ENCODE results near the gene DUSP14. TPM values are rescaled to one million over a fixed set of nuclear protein-coding genes. Genes with fewer than 3 reads are reported as not detected.

Gene DUSP14
- polyA plus RNA-seq, 4 donors, result 1.6 to 4.8 (median 3.2) TPM

DNA sequence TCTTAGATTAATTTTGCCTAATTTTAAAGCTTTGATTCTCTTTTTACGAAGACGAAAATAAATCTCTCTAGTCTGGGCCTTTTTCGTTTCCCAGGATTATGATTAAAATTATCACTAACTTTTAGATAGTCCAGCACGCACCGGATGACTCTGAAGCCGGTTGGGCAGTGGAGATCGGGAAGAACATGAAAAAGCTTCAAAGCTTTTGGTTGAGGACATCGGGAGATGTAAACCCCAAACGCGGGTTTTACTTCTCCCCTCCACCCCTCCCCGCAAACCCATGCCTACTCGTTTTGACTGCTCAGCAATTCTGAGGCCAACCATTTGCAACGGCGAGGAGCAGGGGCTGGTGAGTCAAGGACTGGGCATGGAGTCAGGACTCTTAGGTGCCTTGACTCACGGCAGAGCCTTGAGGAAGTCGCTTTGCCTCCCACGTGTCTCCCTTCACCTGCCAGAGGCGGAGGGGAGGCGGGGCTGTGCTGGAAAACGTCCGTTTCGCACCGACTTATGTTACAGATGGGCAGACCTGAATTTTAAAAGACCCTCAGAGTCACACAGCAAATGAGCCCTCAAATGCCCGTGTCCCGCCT lies 989 bp upstream of the DUSP14 start:
- Histone ChIP-seq H3K9me3 (ENCODE audit: control insufficient read depth in 2 of 2, insufficient read depth in 1 of 2, low read depth in 1 of 2, low read length in 1 of 2) (no peaks in the 10 kb centered on the region), H3K4me3 (ENCODE audit: low read depth in 1 of 3, low read length in 3 of 3) (peak overlapping the region; percentile 48 to 85 (median 57)), H3K4me1 (ENCODE audit: control insufficient read depth in 3 of 3, insufficient read depth in 2 of 3, low read depth in 1 of 3, low read length in 2 of 3) (peaks cover 0 to 21% (median 3%) of the 10 kb centered on the region in 3 donors), H3K36me3 (ENCODE audit: control insufficient read depth in 3 of 3, insufficient read depth in 2 of 3, low read depth in 1 of 3, low read length in 3 of 3) (no peaks in the 10 kb centered on the region), H3K27me3 (ENCODE audit: control insufficient read depth in 3 of 3, insufficient read depth in 3 of 3, low read length in 3 of 3) (no peaks in the 10 kb centered on the region), H3K27ac (ENCODE audit: low read depth in 1 of 3, low read length in 2 of 3) (peak overlapping the region in 2 of 3 donors; percentile 67 to 87)
- WGBS, 3 donors, result 0 to 2% (median 1%) methylated on average over 25 of the region's 25 CpGs
- FAIRE-seq, result no peak
- DNase-seq, result peak; percentile 85 to 90

DNA sequence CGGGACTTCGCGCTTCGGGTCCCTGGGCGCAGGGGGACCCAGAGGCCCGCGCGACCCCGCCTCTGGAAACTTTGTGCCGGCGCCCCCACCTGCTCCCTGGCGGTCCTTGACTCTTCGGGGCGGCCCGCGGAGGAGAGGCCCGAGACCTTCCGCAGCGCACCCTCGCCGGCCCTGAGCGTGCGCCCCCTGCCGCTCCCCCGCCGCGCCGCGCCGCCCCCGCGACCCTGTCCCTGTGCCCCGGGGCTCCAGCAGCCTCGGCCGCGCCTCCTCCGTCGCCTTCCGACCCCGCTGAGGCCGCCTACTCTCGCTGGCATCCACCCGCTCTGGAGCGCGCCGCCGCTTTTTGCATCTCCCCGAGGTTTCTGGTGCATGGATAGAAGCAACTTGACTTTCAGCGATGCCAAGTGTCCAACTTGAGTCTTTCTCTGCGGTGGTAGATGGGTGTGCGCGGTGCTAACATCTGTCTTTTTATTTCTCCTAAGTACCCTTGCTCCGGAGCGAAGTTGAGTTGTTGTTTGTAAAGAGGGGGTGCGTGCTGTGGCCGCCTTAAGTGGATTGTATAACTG lies 414 bp downstream of the DUSP14 start:
- Histone ChIP-seq H3K9me3 (ENCODE audit: control insufficient read depth in 2 of 2, insufficient read depth in 1 of 2, low read depth in 1 of 2, low read length in 1 of 2) (no peaks in the 10 kb centered on the region), H3K4me1 (ENCODE audit: control insufficient read depth in 3 of 3, insufficient read depth in 2 of 3, low read depth in 1 of 3, low read length in 2 of 3) (peaks cover 0 to 21% (median 3%) of the 10 kb centered on the region in 3 donors), H3K36me3 (ENCODE audit: control insufficient read depth in 3 of 3, insufficient read depth in 2 of 3, low read depth in 1 of 3, low read length in 3 of 3) (no peaks in the 10 kb centered on the region), H3K27ac (ENCODE audit: low read depth in 1 of 3, low read length in 2 of 3) (peak overlapping the region in 1 of 3 donors; percentile 19), H3K27me3 (ENCODE audit: control insufficient read depth in 3 of 3, insufficient read depth in 3 of 3, low read length in 3 of 3) (no peaks in the 10 kb centered on the region), H3K4me3 (ENCODE audit: low read depth in 1 of 3, low read length in 3 of 3) (peak overlapping the region; percentile 48 to 57 (median 56))
- FAIRE-seq (no peak), DNase-seq (peak; percentile 29 to 83)
- 1% methylated on average over 22 to 56 of the region's 56 CpGs for WGBS, 3 donors

DNA sequence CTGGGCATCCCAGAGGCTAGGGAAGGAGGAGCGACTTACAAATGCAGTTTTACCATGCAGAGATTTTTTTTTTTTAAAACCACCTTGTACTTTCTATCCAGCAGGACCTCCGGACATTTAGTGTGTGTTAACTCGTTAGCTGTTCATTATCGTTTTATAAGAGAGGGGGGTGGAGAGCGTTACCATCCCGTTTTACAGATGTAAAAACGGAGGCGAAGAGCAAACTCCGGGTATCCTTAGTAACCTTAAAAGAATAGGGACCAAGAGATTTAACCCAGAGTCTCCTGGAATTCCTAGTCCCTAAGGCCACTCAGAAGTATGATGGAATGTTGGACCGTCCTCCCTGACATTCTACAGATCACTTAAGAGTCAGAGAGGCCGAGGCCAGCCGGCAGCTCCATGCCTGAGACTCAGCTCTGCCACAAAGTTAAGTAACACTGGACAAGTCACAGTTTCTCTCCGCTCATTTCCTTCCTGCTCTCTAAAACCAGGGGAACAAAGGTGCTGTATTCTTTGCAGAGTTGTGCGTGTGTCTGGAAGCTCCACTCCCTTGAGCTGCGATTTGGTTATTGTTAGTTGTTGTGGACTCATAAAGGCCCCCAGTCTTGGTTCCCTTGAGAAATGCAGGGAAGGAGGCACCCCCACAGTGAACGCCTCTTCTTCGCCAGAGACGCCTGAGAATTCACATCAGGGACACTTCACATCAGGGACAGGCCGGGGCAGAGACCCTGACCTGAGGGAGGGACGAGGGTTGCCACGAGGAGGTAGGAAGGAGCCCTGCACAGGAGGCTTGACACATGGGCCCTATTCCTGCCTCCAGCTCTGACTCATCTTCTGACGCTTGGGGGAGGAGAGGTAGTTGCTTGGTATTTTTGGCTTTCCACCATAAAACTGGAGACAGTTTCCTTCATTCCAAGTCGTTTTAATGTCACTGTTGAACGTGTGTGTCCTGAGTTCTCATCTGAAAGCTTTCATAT lies 1.2 kb downstream of the DUSP14 start:
- WGBS, 3 donors, result 41 to 70% (median 59%) methylated on average over 24 of the region's 24 CpGs
- peak in 1 of 2 donors; percentile 44 for DNase-seq
- Histone ChIP-seq H3K4me1 (ENCODE audit: control insufficient read depth in 3 of 3, insufficient read depth in 2 of 3, low read depth in 1 of 3, low read length in 2 of 3) (peaks cover 0 to 21% (median 3%) of the 10 kb centered on the region in 3 donors), H3K36me3 (ENCODE audit: control insufficient read depth in 3 of 3, insufficient read depth in 2 of 3, low read depth in 1 of 3, low read length in 3 of 3) (no peaks in the 10 kb centered on the region), H3K27me3 (ENCODE audit: control insufficient read depth in 3 of 3, insufficient read depth in 3 of 3, low read length in 3 of 3) (no peaks in the 10 kb centered on the region), H3K9me3 (ENCODE audit: control insufficient read depth in 2 of 2, insufficient read depth in 1 of 2, low read depth in 1 of 2, low read length in 1 of 2) (no peaks in the 10 kb centered on the region), H3K4me3 (ENCODE audit: low read depth in 1 of 3, low read length in 3 of 3) (peak overlapping the region in 2 of 3 donors; percentile 56 to 57), H3K27ac (ENCODE audit: low read depth in 1 of 3, low read length in 2 of 3) (peak overlapping the region; percentile 19 to 66 (median 21))
- FAIRE-seq, result no peak

DNA sequence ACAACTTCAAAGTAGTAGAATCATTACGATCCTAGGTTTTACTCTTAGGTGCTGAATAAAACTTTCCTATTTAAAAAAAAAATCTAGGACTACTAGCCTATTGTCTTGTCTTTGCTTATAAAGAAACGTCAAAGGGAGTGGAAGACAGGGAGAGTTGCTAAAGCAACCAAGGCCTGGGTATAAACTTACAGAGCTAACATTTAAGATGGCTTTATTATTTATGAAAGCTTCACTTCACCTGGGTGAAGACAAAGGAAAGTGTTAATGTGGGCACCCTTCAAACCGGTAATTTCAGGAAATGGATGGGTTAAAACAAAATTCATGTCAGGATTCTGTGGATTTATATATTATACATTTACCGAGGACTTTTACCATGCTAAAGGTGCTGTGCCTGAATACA lies 2.5 kb downstream of the DUSP14 start:
- DNase-seq, result no peak
- no peaks in the 10 kb centered on the region for H3K36me3 ChIP-seq (ENCODE audit: control insufficient read depth in 3 of 3, insufficient read depth in 2 of 3, low read depth in 1 of 3, low read length in 3 of 3)
- no peak overlapping the region for H3K4me3 ChIP-seq (ENCODE audit: low read depth in 1 of 3, low read length in 3 of 3)
- no peaks in the 10 kb centered on the region for H3K9me3 ChIP-seq (ENCODE audit: control insufficient read depth in 2 of 2, insufficient read depth in 1 of 2, low read depth in 1 of 2, low read length in 1 of 2)
- no peaks in the 10 kb centered on the region for H3K27me3 ChIP-seq (ENCODE audit: control insufficient read depth in 3 of 3, insufficient read depth in 3 of 3, low read length in 3 of 3)
- FAIRE-seq, result no peak
- H3K4me1 ChIP-seq (ENCODE audit: control insufficient read depth in 3 of 3, insufficient read depth in 2 of 3, low read depth in 1 of 3, low read length in 2 of 3), result peaks cover 0 to 21% (median 3%) of the 10 kb centered on the region in 3 donors
- WGBS, 3 donors, result 64 to 66% (median 64%) methylated on average over 4 of the region's 4 CpGs
- H3K27ac ChIP-seq (ENCODE audit: low read depth in 1 of 3, low read length in 2 of 3), result no peak overlapping the region

DNA sequence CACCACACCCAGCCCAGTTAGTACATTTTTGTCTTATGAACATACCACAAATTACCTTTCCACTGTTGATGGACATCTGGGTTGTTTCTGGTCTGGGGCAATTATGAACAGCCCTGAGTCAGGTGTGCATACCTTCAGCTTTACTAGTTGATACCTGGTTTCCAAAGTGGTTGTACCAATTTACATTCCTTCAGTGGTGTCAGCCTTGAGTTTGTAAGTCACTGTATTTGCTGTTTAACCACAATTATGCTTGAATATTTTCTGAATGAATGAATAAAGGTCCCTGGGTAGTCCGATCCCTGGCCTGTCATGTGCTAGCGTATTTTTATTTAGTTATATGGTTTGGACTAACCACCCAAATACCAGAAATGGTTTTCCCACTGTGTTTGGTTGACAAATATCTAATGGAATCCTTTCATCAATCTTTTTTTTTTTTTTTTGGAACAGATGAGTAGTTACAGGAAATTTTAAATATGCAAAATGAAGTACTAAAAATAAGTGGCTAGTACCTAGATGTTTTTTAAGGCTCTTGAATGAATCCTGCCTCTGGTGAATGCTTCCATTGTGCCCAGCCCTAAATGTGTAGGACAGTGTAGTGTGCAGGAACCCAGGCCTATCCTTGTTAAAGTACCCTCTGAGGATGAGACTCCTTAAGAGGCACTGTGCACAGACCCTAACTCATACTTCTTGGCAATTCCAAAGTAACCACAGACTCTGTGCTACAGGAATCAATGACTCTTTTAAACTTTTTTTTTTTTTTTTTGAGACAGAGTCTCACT lies 3.7 kb downstream of the DUSP14 start:
- Histone ChIP-seq H3K27ac (ENCODE audit: low read depth in 1 of 3, low read length in 2 of 3) (no peak overlapping the region), H3K9me3 (ENCODE audit: control insufficient read depth in 2 of 2, insufficient read depth in 1 of 2, low read depth in 1 of 2, low read length in 1 of 2) (no peaks in the 10 kb centered on the region), H3K4me1 (ENCODE audit: control insufficient read depth in 3 of 3, insufficient read depth in 2 of 3, low read depth in 1 of 3, low read length in 2 of 3) (peaks cover 0 to 14% (median 0%) of the 10 kb centered on the region in 3 donors), H3K27me3 (ENCODE audit: control insufficient read depth in 3 of 3, insufficient read depth in 3 of 3, low read length in 3 of 3) (no peaks in the 10 kb centered on the region), H3K36me3 (ENCODE audit: control insufficient read depth in 3 of 3, insufficient read depth in 2 of 3, low read depth in 1 of 3, low read length in 3 of 3) (no peaks in the 10 kb centered on the region), H3K4me3 (ENCODE audit: low read depth in 1 of 3, low read length in 3 of 3) (no peak overlapping the region)
- FAIRE-seq (no peak), DNase-seq (no peak)
- WGBS, 3 donors, result 85 to 98% (median 87%) methylated on average over 2 of the region's 2 CpGs

DNA sequence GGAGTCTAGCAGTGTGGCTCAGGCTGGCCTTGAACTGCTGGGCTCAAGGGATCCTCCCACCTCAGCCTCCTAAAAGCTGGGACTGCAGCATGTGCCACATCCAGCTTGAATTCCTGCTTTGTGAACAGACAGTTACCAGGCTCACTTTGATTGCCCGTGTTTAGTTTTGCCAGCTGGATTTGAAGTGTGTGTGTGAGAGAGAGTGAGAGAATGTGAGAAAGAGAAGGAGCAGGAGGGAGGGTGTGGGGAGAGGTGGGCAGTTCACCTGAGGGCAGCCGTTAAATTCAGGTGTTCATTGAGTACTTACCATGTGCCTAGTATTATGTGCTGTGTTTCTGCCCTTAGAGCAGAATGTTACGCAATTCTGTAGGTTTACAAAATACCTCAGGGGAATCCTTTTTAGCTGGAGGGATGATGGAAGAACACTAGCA lies 4.7 kb downstream of the DUSP14 start:
- DNase-seq, result no peak
- H3K36me3 ChIP-seq (ENCODE audit: control insufficient read depth in 3 of 3, insufficient read depth in 2 of 3, low read depth in 1 of 3, low read length in 3 of 3), result no peaks in the 10 kb centered on the region
- H3K27ac ChIP-seq (ENCODE audit: low read depth in 1 of 3, low read length in 2 of 3), result no peak overlapping the region
- no peaks in the 10 kb centered on the region for H3K27me3 ChIP-seq (ENCODE audit: control insufficient read depth in 3 of 3, insufficient read depth in 3 of 3, low read length in 3 of 3)
- H3K4me3 ChIP-seq (ENCODE audit: low read depth in 1 of 3, low read length in 3 of 3), result no peak overlapping the region
- WGBS, 3 donors, result 79 to 89% (median 83%) methylated on average over 3 of the region's 3 CpGs
- H3K4me1 ChIP-seq (ENCODE audit: control insufficient read depth in 3 of 3, insufficient read depth in 2 of 3, low read depth in 1 of 3, low read length in 2 of 3), result peaks cover 0 to 11% (median 0%) of the 10 kb centered on the region in 3 donors
- no peak for FAIRE-seq
- no peaks in the 10 kb centered on the region for H3K9me3 ChIP-seq (ENCODE audit: control insufficient read depth in 2 of 2, insufficient read depth in 1 of 2, low read depth in 1 of 2, low read length in 1 of 2)

DNA sequence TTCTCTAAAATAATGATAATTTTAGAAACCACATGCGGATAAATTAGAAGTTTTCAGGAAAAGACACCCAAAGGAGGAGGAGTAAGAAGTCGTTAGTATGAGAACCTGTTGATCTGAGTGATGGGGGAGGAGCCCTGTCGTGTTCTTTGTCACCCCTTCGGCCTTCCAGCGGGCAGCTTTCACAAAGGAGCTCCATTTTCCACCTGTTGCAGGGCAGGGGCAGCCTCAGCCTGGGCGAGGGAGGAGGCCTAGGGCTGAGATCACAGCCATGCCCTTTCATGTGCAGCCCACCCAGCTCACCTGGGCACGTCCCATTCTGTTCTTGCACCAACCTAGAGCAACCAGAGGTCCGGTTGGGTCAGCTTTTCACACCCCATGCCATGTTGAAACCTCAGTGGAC lies 5.3 kb downstream of the DUSP14 start:
- H3K27ac ChIP-seq (ENCODE audit: low read depth in 1 of 3, low read length in 2 of 3), result no peak overlapping the region

DNA sequence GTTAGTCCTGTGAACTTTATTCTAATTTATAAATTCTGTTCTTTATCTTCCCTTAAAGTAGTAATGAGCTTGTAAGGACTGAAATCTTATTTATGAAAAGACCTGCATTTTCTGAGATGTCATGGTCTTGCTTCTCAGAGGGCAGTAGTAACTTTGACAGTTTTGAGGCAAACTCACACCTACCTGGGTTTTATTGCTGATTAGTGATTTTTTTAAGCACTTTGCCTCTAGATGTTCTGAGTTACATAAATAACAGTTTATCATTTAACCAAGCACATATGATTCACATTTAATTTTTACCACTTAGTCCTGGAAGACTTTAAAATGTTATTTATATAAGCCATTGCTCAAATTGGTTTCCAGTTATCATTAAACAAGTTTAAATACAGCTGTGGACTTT lies 10.7 kb downstream of the DUSP14 start:
- no peak for FAIRE-seq
- Histone ChIP-seq H3K4me1 (ENCODE audit: control insufficient read depth in 3 of 3, insufficient read depth in 2 of 3, low read depth in 1 of 3, low read length in 2 of 3) (no peaks in the 10 kb centered on the region), H3K36me3 (ENCODE audit: control insufficient read depth in 3 of 3, insufficient read depth in 2 of 3, low read depth in 1 of 3, low read length in 3 of 3) (no peaks in the 10 kb centered on the region), H3K27me3 (ENCODE audit: control insufficient read depth in 3 of 3, insufficient read depth in 3 of 3, low read length in 3 of 3) (no peaks in the 10 kb centered on the region), H3K9me3 (ENCODE audit: control insufficient read depth in 2 of 2, insufficient read depth in 1 of 2, low read depth in 1 of 2, low read length in 1 of 2) (no peaks in the 10 kb centered on the region), H3K27ac (ENCODE audit: low read depth in 1 of 3, low read length in 2 of 3) (no peak overlapping the region), H3K4me3 (ENCODE audit: low read depth in 1 of 3, low read length in 3 of 3) (no peak overlapping the region)
- no peak for DNase-seq

More for the DNA sequence above, 5.3 kb downstream of the DUSP14 start:
- H3K4me1 ChIP-seq (ENCODE audit: control insufficient read depth in 3 of 3, insufficient read depth in 2 of 3, low read depth in 1 of 3, low read length in 2 of 3), result peaks cover 0 to 11% (median 0%) of the 10 kb centered on the region in 3 donors
- WGBS, 3 donors, result 78 to 87% (median 83%) methylated on average over 8 of the region's 8 CpGs
- H3K9me3 ChIP-seq (ENCODE audit: control insufficient read depth in 2 of 2, insufficient read depth in 1 of 2, low read depth in 1 of 2, low read length in 1 of 2), result no peaks in the 10 kb centered on the region
- FAIRE-seq (no peak), DNase-seq (no peak)
- H3K36me3 ChIP-seq (ENCODE audit: control insufficient read depth in 3 of 3, insufficient read depth in 2 of 3, low read depth in 1 of 3, low read length in 3 of 3), result no peaks in the 10 kb centered on the region
- no peak overlapping the region for H3K4me3 ChIP-seq (ENCODE audit: low read depth in 1 of 3, low read length in 3 of 3)
- H3K27me3 ChIP-seq (ENCODE audit: control insufficient read depth in 3 of 3, insufficient read depth in 3 of 3, low read length in 3 of 3), result no peaks in the 10 kb centered on the region
